Esophagus (tissue), 2 donors: ENCODE results near the gene CCDC33. TPM values are rescaled to one million over a fixed set of nuclear protein-coding genes. Genes with fewer than 3 reads are reported as not detected.

Experiments used
- H3K27ac ChIP-seq, 2 donors: one replicate each; pipeline ENCODE4 v1.5.1; 2013; ENCODE audit warnings: low read depth in 2 of 2, mild to moderate bottlenecking in 2 of 2, inconsistent platforms in 1 of 2, low read length in 1 of 2, moderate library complexity in 1 of 2
- H3K27me3 ChIP-seq, 2 donors: one replicate each; pipeline ENCODE4 v1.6.1; 2013; ENCODE audit warnings: low read length in 2 of 2, control low read depth in 1 of 2, mild to moderate bottlenecking in 1 of 2; ENCODE audit not compliant: insufficient read depth in 2 of 2, control insufficient read depth in 1 of 2
- H3K36me3 ChIP-seq, 2 donors: one replicate each; pipeline ENCODE4 v1.6.1; 2013; ENCODE audit warnings: low read length in 1 of 2; ENCODE audit not compliant: control insufficient read depth in 2 of 2, insufficient read depth in 2 of 2
- H3K4me1 ChIP-seq, 2 donors: one replicate each; pipeline ENCODE4 v1.6.1; 2013; ENCODE audit warnings: low read length in 1 of 2; ENCODE audit not compliant: control insufficient read depth in 2 of 2, insufficient read depth in 2 of 2
- H3K4me3 ChIP-seq, 2 donors: one replicate each; pipeline ENCODE4 v1.5.1; 2013; ENCODE audit warnings: low read length in 2 of 2, mild to moderate bottlenecking in 2 of 2, low read depth in 1 of 2, moderate library complexity in 1 of 2
- H3K9me3 ChIP-seq, 2 donors: one replicate each; pipeline ENCODE4 v1.6.1; 2013; ENCODE audit warnings: mild to moderate bottlenecking in 2 of 2, low read depth in 1 of 2, low read length in 1 of 2, moderate library complexity in 1 of 2; ENCODE audit not compliant: control insufficient read depth in 2 of 2, insufficient read depth in 1 of 2
- WGBS, 2 donors: extraction: QIAGEN DNeasy Blood & Tissue Kit; methylation state at CpG; one replicate each; pipeline ENCODE4 v1.1.7; 2013; 5-methylcytosine and 5-hydroxymethylcytosine counted together
- polyA plus RNA-seq, 2 donors: library from polyadenylated mRNA; stranded (reverse); fragments of 200-250 nt; gene quantifications; one replicate each; pipeline ENCODE4 v1.2.3, GENCODE V29; 2013
- donor health status: healthy with polysubstance abuse.
- donor health status: Bipolar disorder and iron deficiency.

The CCDC33 gene
- polyA plus RNA-seq = not detected

DNA sequence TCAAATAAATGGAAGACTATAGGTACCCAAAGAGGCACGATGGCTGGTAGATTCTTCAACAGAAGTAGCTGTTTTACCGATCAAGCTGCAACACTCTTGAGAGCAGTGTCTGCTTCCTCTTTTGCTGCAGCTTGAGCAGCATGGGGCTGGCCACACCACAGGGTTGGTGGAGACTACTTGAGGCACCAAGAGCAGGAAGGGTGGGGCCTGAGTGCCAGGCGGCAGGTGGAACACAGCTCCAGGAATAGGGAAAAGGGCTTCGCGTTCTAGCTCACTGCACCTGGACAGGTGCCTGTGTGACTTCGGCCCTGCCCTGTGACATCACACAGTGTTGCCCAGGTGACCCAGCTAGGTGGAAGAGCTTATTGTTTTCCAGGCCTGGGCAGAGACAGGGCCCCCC, at the start of gene CCDC33:
TSS of gene CCDC33 (plus strand) at position 365 of the 400 bp plus-strand sequence. CDS start 394 bp downstream, outside the sequence.
- WGBS, 2 donors = 39 to 52% methylated on average over 6 of the region's 6 CpGs
- H3K4me3 ChIP-seq = no peak within 1 kb of the TSS
- H3K4me1 ChIP-seq = peaks cover 0 to 7% of the 10 kb centered on the region in 2 donors
- no peak within 1 kb of the TSS for H3K27ac ChIP-seq
- H3K27me3 ChIP-seq = no peaks in the 10 kb centered on the region
- peaks cover 0 to 2% of the 10 kb centered on the region in 2 donors for H3K9me3 ChIP-seq
- no peaks in the 10 kb centered on the region for H3K36me3 ChIP-seq

DNA sequence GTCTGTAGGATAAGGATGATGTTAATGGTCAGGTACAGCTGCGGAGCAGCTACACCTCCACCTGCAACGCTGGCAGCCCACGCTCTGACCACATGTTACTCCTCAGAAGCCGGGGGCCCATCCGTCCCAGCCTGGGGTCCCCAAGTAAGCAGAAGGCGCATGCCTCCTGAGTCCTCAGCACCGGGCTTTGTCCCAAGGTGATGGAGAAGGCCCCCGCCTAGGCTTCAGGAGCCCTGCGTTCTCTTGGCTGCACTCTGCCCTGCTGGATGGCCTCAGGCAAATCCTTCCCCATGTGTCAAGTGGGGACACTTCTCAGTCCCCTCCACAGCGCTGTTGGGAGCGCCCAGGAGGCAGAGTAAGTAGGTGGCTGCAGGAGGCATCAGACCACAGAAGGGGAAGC, 47.9 kb upstream of the CCDC33 start:
- Histone ChIP-seq H3K27ac (no peak overlapping the region), H3K27me3 (no peaks in the 10 kb centered on the region), H3K4me1 (peaks cover 3 to 5% of the 10 kb centered on the region in 2 donors), H3K36me3 (no peaks in the 10 kb centered on the region), H3K9me3 (no peaks in the 10 kb centered on the region), H3K4me3 (no peak overlapping the region)
- WGBS, 2 donors = 89 to 91% methylated on average over 11 of the region's 11 CpGs

DNA sequence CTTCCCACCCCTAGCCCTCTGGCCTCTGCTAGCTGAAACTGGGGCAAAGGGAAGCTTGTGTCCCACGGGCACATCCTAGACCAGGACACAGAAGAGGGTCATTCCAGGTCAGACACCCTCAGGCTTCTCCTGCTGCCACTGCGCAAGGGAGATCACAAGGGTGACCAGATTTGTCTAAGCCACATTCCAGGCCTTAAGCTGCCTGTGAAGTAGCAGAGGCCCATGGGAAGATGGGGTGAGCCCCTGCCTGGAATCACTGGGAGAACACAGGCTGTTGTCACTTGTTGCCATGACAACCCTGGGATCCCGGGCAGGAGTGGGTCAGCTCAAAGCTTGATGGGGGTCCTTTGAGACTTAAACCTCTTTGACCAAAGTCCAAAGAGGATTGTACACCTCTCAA, 44.3 kb upstream of the CCDC33 start:
- Histone ChIP-seq H3K27me3 (no peaks in the 10 kb centered on the region), H3K36me3 (no peaks in the 10 kb centered on the region), H3K4me1 (peaks cover 7 to 16% of the 10 kb centered on the region in 2 donors), H3K27ac (no peak overlapping the region), H3K9me3 (no peaks in the 10 kb centered on the region), H3K4me3 (no peak overlapping the region)
- 64% methylated on average over 3 of the region's 3 CpGs for WGBS, 2 donors

DNA sequence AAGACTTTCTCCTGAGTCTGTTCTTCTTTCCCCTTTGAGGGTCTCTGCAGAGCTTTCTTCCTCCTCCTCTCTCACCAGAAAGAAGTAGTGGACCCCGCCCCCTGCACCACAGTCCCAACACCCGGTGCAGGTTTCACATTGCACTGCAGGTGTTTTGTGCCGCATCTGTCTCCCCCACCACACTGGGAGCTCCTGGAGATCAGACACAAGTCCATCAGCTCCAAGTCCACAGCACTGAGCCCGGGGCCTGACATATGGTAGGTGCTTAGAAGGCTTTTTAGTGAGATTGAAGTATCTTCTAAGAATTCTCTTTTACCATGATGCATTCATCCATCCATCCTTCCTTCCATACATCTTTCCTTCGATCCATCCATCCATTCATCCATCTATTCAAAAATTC, 43.4 kb upstream of the CCDC33 start:
- H3K9me3 ChIP-seq = no peaks in the 10 kb centered on the region
- no peak overlapping the region for H3K27ac ChIP-seq
- H3K36me3 ChIP-seq = no peaks in the 10 kb centered on the region
- H3K4me3 ChIP-seq = no peak overlapping the region
- peaks cover 7 to 21% of the 10 kb centered on the region in 2 donors for H3K4me1 ChIP-seq
- 76 to 85% methylated on average over 5 of the region's 5 CpGs for WGBS, 2 donors
- no peaks in the 10 kb centered on the region for H3K27me3 ChIP-seq

DNA sequence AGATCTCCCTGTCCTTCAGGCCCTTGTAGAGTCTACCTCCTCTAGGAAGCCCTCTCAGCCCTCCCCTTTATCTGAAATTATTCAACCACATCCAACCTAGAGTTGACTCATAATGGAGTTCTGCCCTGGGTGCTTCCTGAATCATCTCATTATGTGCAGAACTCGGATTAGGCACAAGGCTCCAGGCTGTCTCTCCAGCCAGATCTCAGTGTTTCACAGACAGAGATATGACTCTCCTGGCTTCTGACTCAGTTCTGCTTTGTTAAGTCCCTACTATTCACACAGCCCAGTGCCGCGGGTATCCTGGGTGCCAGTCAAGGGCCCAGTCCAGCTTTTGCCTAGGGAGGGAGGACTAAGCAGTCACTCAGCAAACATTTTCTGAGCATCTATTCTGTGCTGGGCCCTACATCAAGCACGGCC, 42.8 kb upstream of the CCDC33 start:
- 46 to 56% methylated on average over 4 of the region's 4 CpGs for WGBS, 2 donors
- H3K9me3 ChIP-seq = no peaks in the 10 kb centered on the region
- H3K36me3 ChIP-seq = no peaks in the 10 kb centered on the region
- no peaks in the 10 kb centered on the region for H3K27me3 ChIP-seq
- H3K4me1 ChIP-seq = peaks cover 7 to 21% of the 10 kb centered on the region in 2 donors
- peak overlapping the region in 1 of 2 donors; percentile 79 for H3K27ac ChIP-seq
- no peak overlapping the region for H3K4me3 ChIP-seq

DNA sequence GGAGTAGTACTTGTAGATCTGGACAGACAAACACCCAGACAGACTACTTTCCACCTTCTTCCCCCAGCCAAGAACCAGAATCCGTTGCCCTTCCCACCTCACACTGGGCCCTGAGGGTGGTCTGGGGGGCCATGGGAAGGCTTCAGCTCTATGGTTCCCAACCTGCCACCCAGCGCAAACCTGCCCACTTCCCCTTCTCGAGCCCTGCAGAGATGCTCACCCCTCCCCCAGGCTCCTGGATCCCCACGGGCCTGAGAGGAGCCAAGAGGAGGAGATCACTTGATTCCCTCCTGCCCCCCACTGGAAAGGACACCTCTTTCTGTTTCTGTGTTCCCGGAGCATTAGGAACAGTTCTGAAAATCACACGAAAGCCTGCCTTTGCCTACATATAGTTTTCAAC, 42.2 kb upstream of the CCDC33 start:
- Histone ChIP-seq H3K9me3 (no peaks in the 10 kb centered on the region), H3K27me3 (no peaks in the 10 kb centered on the region), H3K4me3 (no peak overlapping the region), H3K4me1 (peaks cover 7 to 21% of the 10 kb centered on the region in 2 donors), H3K27ac (peak overlapping the region in 1 of 2 donors; percentile 79), H3K36me3 (no peaks in the 10 kb centered on the region)
- WGBS, 2 donors = 74 to 78% methylated on average over 6 of the region's 6 CpGs

DNA sequence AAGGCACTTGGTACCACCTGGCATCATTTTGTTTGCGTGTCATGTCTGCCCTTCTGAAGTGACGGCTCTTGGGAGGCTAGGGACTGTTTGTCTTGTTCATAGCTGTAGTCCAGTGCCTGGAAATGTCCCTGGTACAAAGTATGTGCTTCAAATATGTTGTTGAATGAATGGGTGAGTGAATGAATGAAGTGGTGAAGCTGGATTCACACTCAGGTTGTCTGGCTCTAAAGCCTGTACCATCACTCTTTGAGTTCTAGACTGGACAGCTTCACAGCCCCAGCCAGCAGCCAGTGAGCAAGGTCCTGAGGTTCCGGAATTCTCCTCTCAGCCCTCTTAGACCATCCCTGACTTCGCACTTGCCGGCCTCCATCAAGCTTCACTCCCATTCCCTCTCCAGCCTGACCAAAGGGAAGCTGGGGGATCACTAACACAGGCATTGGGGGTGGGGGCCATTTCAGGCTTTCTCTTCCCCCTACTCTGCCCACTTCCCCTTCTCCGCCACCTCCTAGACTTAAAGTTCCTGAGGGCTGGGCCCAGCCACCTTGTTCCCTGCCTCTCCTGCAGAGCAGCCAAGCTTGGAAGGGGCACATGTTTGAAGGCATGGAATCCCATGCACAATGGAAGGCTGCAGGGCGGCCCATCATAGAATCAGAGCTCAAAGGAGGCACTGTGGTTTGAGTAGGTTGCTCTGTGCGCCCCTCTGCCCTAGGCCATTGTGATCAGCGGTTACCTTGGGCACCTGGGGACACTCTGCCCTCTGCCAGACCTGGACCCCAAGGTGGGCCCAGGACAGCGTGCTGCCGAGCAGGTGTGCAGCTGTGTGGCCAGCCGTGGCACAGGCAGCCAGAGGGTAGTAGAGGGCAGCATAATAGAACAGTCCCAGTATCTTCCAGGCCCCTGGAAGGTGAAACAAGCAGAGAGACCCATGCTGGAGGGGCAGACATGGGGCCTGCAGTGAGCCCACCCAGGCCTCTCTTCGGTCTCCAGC, 41.3 kb upstream of the CCDC33 start:
- no peaks in the 10 kb centered on the region for H3K27me3 ChIP-seq
- 90 to 95% methylated on average over 13 of the region's 13 CpGs for WGBS, 2 donors
- peaks cover 7 to 21% of the 10 kb centered on the region in 2 donors for H3K4me1 ChIP-seq
- no peaks in the 10 kb centered on the region for H3K36me3 ChIP-seq
- no peak overlapping the region for H3K27ac ChIP-seq
- H3K4me3 ChIP-seq = no peak overlapping the region
- H3K9me3 ChIP-seq = no peaks in the 10 kb centered on the region

DNA sequence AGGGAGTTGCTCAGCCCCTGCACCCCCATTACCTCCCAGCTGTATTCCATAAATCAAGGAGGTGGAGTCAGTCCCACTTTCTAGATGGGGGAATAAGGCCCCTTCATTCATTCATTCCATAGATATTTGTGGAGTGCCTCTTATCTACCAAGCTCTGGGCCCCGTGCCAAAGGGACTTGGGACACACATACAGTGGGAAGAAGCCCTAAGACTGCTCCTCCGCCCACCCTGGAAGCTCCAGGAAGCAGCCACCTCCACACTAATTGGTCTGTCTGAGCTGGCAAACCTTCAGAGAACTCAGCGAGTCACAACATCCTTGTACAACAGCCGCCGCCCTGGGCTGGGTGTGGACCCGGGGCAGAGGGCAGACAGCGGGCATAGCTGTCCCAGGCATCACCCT, 40.0 kb upstream of the CCDC33 start:
- Histone ChIP-seq H3K4me1 (peaks cover 7 to 29% of the 10 kb centered on the region in 2 donors), H3K4me3 (no peak overlapping the region), H3K27me3 (no peaks in the 10 kb centered on the region), H3K27ac (peak overlapping the region; percentile 5 to 69), H3K9me3 (no peaks in the 10 kb centered on the region), H3K36me3 (no peaks in the 10 kb centered on the region)
- WGBS, 2 donors = 16 to 35% methylated on average over 7 of the region's 7 CpGs

DNA sequence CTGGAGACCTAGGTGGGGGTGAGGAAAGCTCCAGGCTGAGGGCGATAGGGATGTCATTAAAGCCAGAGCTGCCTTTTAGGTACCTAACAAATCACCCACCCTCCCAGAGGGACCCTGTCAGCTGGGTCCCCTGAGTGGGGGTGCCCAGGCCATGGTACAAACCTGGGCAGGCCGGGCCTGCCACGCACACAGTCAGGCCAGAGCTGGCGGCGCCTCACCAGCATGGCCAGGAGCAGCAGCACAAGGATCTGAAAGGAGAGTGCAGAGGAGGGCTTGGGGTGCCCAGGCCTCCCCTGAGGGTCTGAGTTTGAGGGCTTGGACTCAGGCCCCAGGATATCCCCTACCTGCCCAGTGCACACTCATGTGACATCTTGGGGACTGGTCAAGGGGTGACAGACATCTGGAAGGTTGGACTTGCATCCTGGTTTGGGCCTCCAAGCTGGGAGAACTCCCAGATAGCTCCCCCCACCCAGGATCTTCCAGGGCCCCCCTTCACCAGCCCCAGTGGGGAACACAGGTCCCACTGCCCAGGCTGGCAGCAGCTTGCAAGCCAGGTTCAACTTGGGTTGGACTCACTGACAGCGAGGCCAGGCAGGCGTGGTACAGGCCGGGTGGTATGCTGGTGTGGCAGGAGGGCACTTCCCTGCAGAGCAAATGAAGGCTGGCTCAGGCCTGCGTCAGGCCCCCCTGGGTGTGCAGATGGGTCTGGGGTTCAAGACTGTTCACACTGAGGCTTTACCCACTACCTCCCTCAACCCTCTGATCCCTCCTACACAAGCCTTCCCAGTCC, 38.8 kb upstream of the CCDC33 start:
- H3K27me3 ChIP-seq = no peaks in the 10 kb centered on the region
- H3K36me3 ChIP-seq = no peaks in the 10 kb centered on the region
- peaks cover 7 to 38% of the 10 kb centered on the region in 2 donors for H3K4me1 ChIP-seq
- 91 to 95% methylated on average over 9 of the region's 9 CpGs for whole genome bisulfite sequencing, 2 donors
- no peak overlapping the region for H3K4me3 ChIP-seq
- no peaks in the 10 kb centered on the region for H3K9me3 ChIP-seq
- H3K27ac ChIP-seq = no peak overlapping the region
